Bone marrow (tissue), 2 donors: ENCODE measurements around the gene SERPINH1.

Source experiments
- DNase-seq, 2 donors: peaks; one replicate each; lab custom pipeline; 2025; lab: John Stamatoyannopoulos, UW

SERPINH1 gene

DNA sequence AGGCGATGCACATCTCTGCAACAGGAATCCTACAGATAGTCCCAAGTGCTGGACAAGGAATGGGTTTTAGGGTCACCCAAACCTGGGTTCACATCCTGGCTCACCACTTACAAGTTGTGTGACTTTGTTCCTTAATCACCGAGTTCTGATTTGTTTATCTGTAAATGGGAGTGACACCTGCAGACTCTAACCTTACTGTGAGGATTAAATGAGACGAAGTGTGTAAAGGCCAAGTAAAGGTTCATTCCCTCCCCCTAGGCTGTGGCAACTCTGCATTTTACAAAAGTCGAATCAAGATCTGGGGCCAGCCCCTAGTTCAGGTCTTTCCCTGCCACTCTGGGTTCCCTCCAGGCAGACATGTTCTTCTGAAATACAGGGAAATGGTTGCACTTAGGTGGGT, 34.9 kb downstream of the SERPINH1 start:
- DNase-seq = no peak

DNA sequence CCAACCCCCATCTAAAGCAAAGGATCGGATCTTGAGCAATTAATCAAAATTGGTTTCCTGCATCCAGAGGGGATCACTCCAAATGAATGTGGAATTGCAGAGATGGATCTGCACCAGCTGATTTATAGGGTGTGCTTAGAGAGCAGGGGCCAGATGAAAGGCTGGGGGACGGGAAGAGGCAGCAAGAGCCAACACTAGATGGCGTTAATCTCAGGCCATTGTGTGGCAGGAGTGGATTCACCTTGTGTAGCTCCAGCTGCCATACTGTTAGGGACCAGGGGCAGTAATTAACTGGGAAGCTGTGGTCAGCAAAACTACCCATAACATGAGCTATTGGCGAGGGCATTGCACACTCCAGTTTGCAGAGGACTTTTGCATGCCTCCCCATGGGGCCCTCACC, 35.6 kb downstream of the SERPINH1 start:
- DNase-seq = no peak

DNA sequence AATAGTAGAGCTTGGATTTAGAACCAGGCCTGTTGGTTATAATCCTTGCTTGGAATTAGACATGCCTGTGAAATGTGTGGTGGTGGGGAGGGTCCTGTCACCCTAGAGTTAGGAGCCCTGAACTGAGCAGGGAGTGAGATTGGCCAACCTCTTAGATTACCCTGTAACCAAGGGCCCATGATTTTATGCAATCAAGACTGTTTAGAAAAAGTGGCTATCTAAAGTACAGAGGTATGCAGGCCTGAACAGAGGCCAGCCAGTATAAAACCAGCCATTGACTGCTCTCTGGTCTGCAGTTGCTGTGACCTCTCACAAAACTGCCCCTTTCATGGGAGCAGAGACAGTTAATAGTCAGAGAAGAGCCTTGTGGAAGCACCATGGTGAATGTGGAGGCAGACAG, 36.2 kb downstream of the SERPINH1 start:
- no peak for DNase-seq

DNA sequence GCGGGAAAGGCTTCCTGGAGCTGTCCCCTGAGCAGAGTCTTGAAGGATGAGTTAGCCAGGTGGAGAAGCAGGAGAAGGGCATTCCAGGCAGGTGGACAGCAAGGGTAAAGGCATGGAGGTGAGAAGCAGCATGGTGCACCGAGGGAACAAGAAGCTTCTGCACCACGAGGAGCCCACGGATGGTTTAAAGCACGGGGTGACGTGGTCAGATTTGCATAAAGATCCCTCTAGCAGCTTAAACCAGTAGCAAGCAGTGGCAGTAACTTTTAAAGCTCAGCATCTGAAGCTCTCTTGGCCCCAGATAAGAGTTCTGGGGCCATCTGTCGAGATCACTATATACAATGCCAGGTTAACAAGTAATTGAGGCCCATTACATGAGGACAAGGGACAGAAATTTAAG, 36.8 kb downstream of the SERPINH1 start:
- no peak for DNase-seq

DNA sequence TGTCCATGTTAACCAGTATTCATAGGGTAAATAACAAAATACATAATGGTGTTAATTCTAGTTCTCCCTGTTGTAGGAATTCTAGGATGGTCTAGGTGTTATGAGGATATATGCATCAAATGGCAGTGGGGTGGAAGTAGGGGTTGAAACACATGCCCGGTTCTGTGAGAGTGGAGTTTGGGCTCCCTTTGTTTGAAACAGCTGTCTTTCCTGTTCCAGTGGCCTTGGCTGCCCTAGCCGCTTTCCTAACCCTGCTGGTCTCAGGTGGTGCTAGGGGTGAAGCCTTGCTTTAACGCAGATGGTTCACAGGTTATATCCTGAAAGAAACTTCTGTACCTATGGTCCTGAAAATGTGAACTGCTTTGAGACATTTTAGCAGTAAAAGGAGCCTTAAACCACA, 38.3 kb downstream of the SERPINH1 start:
- DNase-seq = no peak

DNA sequence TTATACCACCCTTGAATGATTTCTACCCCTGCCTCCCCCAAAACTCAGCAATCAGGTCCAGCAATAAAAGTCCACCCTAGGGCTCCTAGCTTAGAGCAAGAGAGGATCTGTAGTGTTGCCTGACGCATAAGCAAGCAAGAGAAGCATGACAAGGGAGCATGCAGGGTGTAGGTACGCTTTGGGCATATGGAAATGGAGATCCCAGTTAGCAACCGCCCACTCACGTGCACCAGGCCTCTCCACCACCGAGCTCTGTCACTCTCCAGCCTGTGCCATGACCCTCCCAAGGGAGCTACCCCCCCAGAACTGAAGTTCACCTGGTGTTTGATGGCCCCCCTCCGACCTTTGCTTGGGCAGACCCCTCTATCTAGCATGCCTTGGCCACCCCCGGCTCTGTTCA, 39.4 kb downstream of the SERPINH1 start:
- DNase-seq = no peak

DNA sequence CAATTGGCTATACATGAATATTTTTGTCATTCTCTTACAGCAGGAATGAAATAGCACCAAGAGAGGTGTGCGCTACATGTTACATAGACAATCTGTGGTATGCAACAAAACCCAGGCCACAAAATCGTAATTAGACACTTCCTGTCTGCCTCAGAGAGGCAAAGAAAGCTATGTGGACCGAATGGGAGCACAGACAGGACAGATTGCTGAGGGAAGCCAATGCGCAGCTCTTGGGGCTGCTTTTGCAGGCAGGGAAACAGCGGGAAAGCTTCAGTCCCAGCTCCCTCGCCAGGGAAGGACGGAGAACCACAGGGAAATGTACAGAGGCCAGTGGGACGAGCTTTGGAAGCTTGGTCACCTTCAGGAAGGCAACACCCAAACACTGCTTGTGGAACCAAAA, 40.9 kb downstream of the SERPINH1 start:
- DNase-seq = no peak

DNA sequence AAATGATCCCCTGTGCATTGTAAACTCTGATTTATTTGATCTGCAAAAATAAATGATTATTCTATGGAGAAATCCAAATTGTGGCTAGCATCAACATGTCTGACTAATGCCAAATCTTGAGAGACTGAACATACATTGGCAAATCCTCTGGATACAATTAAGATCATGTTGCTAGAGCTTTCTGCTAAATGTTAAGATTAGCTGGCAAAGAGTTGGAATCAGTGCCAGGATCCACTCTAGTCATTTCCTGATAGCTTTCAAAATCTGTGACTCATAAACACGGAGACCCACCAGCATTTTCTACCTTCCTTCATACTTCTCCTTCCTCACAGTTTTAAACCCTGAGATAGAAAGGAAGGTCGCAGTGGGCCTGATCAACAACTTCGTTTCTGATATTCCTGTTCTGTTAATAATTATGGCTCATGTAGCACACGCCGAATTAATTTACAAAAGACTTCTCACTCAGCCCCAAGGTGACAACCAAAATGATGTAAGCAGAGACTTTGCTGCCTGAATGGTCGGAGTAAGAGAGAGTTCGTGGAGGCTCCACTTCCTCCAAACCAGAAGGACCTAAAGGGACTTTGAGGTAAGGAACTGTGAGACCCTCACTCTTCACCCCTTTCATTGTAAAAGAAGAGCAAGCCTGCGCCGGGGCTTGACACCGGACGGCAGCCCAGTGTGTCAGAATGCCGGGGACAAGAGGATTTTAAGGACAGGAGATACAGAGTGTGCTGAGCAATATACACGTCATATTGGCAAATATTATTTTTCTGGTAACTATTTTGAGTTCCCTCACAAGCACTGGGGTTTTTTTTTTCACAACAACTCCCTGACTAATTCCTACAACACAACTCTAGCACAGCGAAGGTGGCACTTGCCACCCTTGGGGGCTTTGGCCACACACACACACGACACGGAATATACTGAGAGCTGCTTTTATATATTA, 42.0 kb downstream of the SERPINH1 start:
- peak in 1 of 2 donors; percentile 7 for DNase-seq

DNA sequence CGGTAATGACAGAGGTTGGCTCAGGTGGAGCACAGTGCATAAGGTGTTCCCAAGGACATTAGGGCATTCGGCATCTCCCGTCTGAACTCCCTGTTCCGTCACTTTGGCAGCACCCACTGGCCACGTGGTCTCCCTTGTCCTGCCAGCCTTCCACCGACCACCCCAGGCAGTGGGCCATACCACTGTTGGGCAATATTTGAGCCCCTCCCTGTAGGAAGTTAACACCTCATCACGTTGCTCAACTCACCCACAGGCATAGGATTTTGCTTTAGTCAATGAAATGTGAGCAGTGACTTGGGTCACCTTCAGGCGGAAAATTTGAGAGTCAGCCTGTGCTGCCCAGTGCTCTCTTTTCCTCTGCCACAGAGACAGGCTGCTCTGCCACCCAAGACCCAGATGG, 44.0 kb downstream of the SERPINH1 start:
- no peak for DNase-seq

DNA sequence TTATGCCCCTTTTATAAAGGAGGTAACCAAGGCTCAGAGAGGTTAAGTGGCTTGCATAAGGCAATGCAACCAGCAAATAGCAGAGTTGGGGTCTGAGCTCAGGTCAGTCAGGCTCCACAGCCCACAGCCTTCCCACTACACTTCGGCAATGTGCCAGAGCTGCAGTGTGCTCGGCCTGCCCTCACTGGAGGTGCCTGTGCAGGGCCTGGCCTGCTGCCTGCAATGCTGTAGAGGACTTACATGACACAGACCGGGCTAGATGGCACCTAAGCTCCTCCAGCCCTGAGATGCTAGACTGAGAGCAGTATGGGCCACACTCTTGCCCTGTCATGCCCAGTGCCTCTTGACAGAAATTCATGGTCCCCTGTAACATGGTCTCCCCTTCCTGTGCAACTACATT, 49.8 kb downstream of the SERPINH1 start:
- no peak for DNase-seq

DNA sequence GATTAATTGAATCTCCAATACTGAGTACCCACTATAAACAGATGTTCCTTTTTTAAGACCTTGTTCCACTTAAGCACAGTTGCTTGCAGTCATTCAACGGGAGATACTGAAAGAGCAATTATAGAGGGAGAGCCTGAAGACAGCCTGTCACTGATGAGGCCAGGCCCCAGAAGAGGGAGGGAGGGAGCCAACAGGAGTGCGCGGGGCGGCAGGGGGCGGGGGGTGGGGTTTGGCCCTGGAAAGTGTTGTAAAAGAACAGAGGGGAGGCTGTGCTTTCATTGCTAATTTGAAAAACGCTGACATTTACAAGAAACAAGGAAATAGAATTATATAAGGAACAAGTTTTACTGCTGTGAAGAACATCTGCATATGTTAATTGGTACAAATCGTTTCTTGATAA, 53.7 kb downstream of the SERPINH1 start:
- no peak for DNase-seq

DNA sequence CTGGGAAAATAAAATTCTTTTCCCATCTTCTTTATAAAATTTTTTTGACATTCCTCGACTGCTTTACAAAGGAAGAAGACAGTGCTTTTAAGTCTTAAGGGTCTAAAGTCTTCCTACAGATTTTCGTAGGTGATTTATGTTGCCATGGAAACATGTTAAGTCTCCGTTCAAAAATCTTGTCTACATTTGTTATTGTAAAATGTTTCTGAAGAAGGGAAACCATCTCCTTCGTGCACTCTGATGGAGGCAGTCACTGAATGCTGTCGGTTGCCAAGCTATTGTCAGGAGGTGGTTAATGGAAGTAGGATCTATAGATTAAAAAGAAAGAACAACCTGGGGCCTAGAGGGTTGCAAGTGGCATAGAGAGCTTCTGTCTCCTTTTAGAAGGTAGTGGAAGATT, 54.2 kb downstream of the SERPINH1 start:
- no peak for DNase-seq
